Endothelial cell of umbilical vein (primary cell): Measurements from ENCODE around the gene RASSF3.

ENCODE experiments used
- EZH2 ChIP-seq: IDR thresholded peaks from 2 replicates; pipeline ENCODE4 v1.6.1; 2012; ENCODE audit warnings: borderline replicate concordance, low read depth, mild to moderate bottlenecking, moderate library complexity, low read length, inconsistent platforms; ENCODE audit not compliant: severe bottlenecking
- FOS ChIP-seq: IDR thresholded peaks from 2 replicates; pipeline ENCODE4 v1.6.1; 2011; ENCODE audit warnings: mild to moderate bottlenecking, low read length, moderate library complexity, borderline replicate concordance; ENCODE audit not compliant: insufficient read depth
- GATA2 ChIP-seq: IDR thresholded peaks from 2 replicates; pipeline ENCODE4 v1.7.0; 2011; ENCODE audit warnings: low read depth, mild to moderate bottlenecking, moderate library complexity, mixed read lengths, low read length; ENCODE audit not compliant: insufficient read length, insufficient read depth
- JUN ChIP-seq: IDR thresholded peaks from 2 replicates; pipeline ENCODE4 v1.6.1; 2011; ENCODE audit warnings: borderline replicate concordance, low read depth; ENCODE audit not compliant: insufficient read length, insufficient read depth
- MYC ChIP-seq: IDR thresholded peaks from one replicate; pipeline ENCODE4 v1.6.1; 2011; ENCODE audit warnings: mild to moderate bottlenecking, low read depth, low read length
- POLR2A ChIP-seq: IDR thresholded peaks from 2 replicates; pipeline ENCODE4 v1.6.1; 2012; ENCODE audit warnings: low read depth, mild to moderate bottlenecking, control low read depth, low read length
- POLR2AphosphoS5 ChIP-seq: IDR thresholded peaks from 2 replicates; pipeline ENCODE4 v1.6.1; 2012; ENCODE audit warnings: low read depth, mild to moderate bottlenecking, control low read depth, low read length, moderate library complexity; ENCODE audit not compliant: insufficient read depth
- TF ChIP-seq, protein P1 (sequence below), 2 donors: IDR thresholded peaks; 1 replicate in 1 of 2; 2 replicates in 1 of 2; pipeline ENCODE4 v1.5.1; 2011; ENCODE audit warnings: low read length in 2 of 2, mild to moderate bottlenecking in 2 of 2, moderate library complexity in 2 of 2, control low read depth in 1 of 2, inconsistent platforms in 1 of 2, low read depth in 1 of 2; ENCODE audit not compliant: insufficient read depth in 1 of 2; ENCODE audit errors: extremely low read depth in 1 of 2
- TF ChIP-seq, protein P2 (sequence below): IDR thresholded peaks from 2 replicates; pipeline ENCODE4 v1.6.1; 2011; ENCODE audit not compliant: insufficient read depth, insufficient read length

DNA sequence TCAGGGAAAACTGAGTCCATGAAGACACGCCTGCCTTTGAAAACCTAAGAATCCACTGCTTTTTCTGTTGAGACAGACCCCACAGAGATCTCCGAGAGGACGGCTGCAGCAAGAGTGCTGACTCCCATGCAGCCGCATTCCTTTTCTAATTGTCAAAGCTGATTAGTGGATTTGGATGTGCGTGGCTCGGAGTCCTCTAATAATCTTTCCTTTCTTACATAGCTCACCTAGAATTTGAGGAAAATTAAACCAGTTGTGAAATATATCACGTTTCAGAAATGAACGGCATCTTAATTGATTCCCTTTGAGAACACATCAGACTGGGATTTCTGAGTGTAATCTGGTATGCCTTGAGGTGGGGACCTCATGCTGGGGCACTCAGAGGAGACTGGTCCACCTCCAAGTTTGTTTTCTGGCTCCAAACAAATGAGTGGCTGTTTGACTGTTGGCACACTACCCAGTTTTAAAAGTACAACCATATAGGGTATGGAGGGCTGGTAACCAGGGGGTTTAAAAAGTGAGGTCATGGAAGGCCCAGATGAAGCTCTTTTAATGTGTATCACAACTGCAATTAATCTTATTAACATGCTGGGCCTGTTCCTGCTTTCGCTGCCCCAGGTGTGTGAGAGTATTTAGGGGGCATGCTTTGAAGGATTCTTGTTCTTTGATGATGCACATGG lies 63.3 kb downstream of the RASSF3 start:
- no peak for TF ChIP-seq POLR2AphosphoS5
- TF ChIP-seq, protein P1, sequence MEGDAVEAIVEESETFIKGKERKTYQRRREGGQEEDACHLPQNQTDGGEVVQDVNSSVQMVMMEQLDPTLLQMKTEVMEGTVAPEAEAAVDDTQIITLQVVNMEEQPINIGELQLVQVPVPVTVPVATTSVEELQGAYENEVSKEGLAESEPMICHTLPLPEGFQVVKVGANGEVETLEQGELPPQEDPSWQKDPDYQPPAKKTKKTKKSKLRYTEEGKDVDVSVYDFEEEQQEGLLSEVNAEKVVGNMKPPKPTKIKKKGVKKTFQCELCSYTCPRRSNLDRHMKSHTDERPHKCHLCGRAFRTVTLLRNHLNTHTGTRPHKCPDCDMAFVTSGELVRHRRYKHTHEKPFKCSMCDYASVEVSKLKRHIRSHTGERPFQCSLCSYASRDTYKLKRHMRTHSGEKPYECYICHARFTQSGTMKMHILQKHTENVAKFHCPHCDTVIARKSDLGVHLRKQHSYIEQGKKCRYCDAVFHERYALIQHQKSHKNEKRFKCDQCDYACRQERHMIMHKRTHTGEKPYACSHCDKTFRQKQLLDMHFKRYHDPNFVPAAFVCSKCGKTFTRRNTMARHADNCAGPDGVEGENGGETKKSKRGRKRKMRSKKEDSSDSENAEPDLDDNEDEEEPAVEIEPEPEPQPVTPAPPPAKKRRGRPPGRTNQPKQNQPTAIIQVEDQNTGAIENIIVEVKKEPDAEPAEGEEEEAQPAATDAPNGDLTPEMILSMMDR (IDR thresholded peaks at IDR 0.05; ENCODE audit: extremely low read depth in 1 of 2, insufficient read depth in 1 of 2, low read depth in 1 of 2, low read length in 2 of 2): no peak
- TF ChIP-seq POLR2A: no peak
- TF ChIP-seq, protein P2, sequence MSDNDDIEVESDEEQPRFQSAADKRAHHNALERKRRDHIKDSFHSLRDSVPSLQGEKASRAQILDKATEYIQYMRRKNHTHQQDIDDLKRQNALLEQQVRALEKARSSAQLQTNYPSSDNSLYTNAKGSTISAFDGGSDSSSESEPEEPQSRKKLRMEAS: no peak
- TF ChIP-seq EZH2: no peak
- no peak for TF ChIP-seq JUN
- no peak for TF ChIP-seq FOS
- no peak for TF ChIP-seq GATA2
- TF ChIP-seq MYC: no peak
